Tibial nerve (tissue), 4 donors: Measurements from ENCODE around the gene ZNF746.

ENCODE experiments used
- EP300 ChIP-seq, 2 donors: sonication (generic); formaldehyde crosslinking; IDR thresholded peaks; one replicate each; pipeline ENCODE4 v1.6.1; 2017; ENCODE audit warnings: antibody characterized with exemption in 2 of 2, mild to moderate bottlenecking in 1 of 2
- POLR2A ChIP-seq, 2 donors: fragments of 450-650 bp; IDR thresholded peaks; one replicate each; pipeline ENCODE4 v1.6.1; 2017; ENCODE audit warnings: antibody characterized with exemption in 2 of 2, mild to moderate bottlenecking in 2 of 2, moderate library complexity in 2 of 2
- TF ChIP-seq, protein P1 (sequence below), 5 experiments: fragments of 200-600 bp in 3 of 5; fragments of 450-650 bp in 2 of 5; sonication (generic) in 3 of 5; IDR thresholded peaks; one replicate each; pipeline ENCODE4 v1.5.1; 2016 to 2019; ENCODE audit warnings: antibody characterized with exemption in 5 of 5, mild to moderate bottlenecking in 3 of 5, moderate library complexity in 2 of 5

DNA sequence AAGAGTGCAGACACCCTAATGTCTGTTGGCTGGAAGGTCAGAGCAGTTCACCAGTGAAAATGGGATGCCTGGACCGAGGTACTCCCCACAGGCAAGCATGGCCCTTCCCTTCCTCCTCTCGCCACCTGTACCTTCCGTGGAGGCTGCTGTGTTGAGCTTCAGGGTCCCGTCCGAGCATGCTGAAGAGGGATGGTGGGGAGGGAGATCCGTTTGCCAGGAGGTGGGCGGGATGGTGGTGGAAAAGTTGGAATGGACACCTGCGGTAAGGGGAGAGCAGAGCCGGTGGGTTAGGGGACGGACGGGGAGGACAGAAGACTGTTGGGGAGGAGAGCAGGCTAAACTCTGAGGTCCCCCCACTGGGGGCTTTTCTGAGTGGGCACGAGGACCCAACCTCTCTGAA, 20.8 kb downstream of the ZNF746 start:
- TF ChIP-seq, protein P1, sequence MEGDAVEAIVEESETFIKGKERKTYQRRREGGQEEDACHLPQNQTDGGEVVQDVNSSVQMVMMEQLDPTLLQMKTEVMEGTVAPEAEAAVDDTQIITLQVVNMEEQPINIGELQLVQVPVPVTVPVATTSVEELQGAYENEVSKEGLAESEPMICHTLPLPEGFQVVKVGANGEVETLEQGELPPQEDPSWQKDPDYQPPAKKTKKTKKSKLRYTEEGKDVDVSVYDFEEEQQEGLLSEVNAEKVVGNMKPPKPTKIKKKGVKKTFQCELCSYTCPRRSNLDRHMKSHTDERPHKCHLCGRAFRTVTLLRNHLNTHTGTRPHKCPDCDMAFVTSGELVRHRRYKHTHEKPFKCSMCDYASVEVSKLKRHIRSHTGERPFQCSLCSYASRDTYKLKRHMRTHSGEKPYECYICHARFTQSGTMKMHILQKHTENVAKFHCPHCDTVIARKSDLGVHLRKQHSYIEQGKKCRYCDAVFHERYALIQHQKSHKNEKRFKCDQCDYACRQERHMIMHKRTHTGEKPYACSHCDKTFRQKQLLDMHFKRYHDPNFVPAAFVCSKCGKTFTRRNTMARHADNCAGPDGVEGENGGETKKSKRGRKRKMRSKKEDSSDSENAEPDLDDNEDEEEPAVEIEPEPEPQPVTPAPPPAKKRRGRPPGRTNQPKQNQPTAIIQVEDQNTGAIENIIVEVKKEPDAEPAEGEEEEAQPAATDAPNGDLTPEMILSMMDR (IDR thresholded peaks at IDR 0.05): no peak
- no peak for TF ChIP-seq POLR2A (IDR thresholded peaks at IDR 0.05)
- no peak for TF ChIP-seq EP300 (IDR thresholded peaks at IDR 0.05)
